ENCODE data around the gene ASCC3.

DNA sequence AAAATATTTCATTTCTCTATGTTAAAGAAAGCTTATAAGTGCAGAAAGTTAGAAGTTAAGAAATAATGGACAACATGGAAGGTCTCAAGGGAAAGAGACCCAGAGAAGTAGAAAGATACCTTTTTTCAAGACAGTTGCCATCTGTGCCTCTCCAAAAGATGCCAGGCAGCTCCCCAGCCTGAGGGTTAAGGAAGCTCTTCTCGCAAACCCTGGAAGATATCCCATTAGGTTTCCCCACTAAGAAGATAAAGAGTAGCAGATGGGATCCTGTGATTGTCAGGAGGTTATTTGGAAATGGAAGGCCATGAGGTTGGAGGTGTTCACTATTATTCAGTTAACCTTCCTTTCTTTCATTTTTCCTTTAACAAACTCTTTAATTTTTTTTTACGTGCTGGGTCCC, 306.3 kb downstream of the ASCC3 start:
- TF ChIP-seq POLR2AphosphoS5 (IDR thresholded peaks at IDR 0.05) = no peak
- TF ChIP-seq, protein P1, sequence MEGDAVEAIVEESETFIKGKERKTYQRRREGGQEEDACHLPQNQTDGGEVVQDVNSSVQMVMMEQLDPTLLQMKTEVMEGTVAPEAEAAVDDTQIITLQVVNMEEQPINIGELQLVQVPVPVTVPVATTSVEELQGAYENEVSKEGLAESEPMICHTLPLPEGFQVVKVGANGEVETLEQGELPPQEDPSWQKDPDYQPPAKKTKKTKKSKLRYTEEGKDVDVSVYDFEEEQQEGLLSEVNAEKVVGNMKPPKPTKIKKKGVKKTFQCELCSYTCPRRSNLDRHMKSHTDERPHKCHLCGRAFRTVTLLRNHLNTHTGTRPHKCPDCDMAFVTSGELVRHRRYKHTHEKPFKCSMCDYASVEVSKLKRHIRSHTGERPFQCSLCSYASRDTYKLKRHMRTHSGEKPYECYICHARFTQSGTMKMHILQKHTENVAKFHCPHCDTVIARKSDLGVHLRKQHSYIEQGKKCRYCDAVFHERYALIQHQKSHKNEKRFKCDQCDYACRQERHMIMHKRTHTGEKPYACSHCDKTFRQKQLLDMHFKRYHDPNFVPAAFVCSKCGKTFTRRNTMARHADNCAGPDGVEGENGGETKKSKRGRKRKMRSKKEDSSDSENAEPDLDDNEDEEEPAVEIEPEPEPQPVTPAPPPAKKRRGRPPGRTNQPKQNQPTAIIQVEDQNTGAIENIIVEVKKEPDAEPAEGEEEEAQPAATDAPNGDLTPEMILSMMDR (IDR thresholded peaks at IDR 0.05) = no peak
- no peak for TF ChIP-seq POLR2A (IDR thresholded peaks at IDR 0.05)
